ENCODE measurements around the gene RPTOR. TPM values are rescaled to one million over a fixed set of nuclear protein-coding genes. Genes with fewer than 3 reads are reported as not detected.

RPTOR gene
- total and polyA plus RNA-seq, 2 donors (not counting 3 experiments of a cell fraction or from before 2014, with no cell fraction given): 10.7 to 41.8 TPM

DNA sequence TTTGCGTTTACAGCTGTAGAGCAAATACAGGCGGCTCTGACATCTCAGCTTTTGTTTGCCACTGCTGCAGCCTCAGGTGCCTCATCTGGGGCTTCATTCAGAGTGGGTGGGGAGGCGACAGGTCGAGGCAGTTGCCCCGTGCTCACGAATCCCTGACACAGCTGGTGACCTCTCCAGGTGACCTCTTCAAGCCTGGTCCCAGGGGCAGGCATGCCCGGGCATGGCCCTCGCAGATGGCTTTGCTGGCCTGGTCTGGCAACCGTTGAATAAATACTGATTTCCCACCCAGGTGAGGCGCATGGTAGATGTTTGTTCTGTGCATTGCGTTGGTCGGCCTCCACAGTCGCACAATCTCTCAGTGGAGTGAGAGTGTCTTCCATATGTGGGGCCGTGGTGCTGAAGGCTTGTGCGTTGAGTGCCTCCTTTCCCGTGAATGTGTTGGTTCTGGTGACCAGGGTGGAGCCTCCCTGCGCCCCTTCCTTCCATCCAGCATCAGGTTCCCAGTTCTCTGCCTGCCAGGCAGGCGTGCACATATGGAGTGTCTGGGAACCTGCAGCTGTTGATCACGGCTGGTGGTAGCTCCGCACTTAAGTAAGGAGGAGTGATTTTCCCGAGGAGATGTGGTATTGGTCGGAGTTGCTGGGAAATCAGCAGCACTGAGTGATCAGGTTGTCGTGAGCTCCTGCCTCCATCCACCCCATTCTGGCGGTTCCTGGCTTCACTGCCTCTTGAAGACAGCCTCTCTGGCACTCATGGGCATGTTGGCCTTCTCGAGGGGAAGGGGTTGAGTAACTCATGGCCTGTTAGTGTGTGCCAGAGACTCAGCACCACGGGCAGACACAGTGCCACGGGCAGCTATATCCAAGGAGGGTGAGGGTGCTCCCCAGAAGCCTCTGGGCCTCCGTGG lies 149.7 kb downstream of the RPTOR start:
- Histone ChIP-seq H3K4me2 (ENCODE audit: insufficient read depth, low read length) (no peak overlapping the region), H2AFZ (ENCODE audit: low read depth, low read length) (no peak overlapping the region), H3K79me2 (ENCODE audit: control insufficient read depth, insufficient read depth, low read length) (peaks cover 33% of the 10 kb centered on the region), H3K9me1 (replicated peaks; ENCODE audit: control insufficient read depth, extremely low read depth, insufficient read depth, low read length) (no peaks in the 10 kb centered on the region), H3K4me3 (replicated peaks in 1 of 3; ENCODE audit: insufficient read depth in 1 of 3, low read depth in 1 of 3, low read length in 3 of 3) (no peak overlapping the region), H3K27ac (ENCODE audit: insufficient read depth, low read depth, low read length) (no peak overlapping the region), H3K9ac (replicated peaks; ENCODE audit: extremely low read depth, insufficient read depth, low read length) (no peak overlapping the region), H4K20me1 (replicated peaks; ENCODE audit: control insufficient read depth, extremely low read depth, insufficient read depth, low read length) (no peaks in the 10 kb centered on the region), H3K4me1 (ENCODE audit: control insufficient read depth, extremely low read depth, insufficient read depth, low read length) (peaks cover 11% of the 10 kb centered on the region), H3K27me3 (ENCODE audit: control insufficient read depth in 2 of 2, insufficient read depth in 2 of 2, low read length in 2 of 2) (no peaks in the 10 kb centered on the region), H3K36me3 (ENCODE audit: control insufficient read depth in 2 of 2, extremely low read depth in 1 of 2, insufficient read depth in 2 of 2, low read length in 2 of 2) (no peaks in the 10 kb centered on the region), H3K9me3 (replicated peaks; ENCODE audit: control insufficient read depth, insufficient read depth, low read length) (no peaks in the 10 kb centered on the region)
- POLR2A ChIA-PET: no interaction called here
- no peak for FAIRE-seq
- no TSS peak for BruUV-seq (replicated peaks)
- intact Hi-C loops (cut with micrococcal nuclease) (no loop called here), dilution Hi-C loops (cut with MboI; ENCODE audit: extremely low pct_ligation_motif_present, low sequenced_read_pairs) (no loop called here)
- CTCF ChIA-PET: interaction anchor here (1.6 kb wide), 1 partner anchor 17 kb away, joined by 4 read pairs; no protein-coding TSS in a partner anchor
- no peak for DNase-seq (ENCODE audit: low read depth, low spot score)
- TF ChIP-seq GATA2 (IDR thresholded peaks at IDR 0.05; ENCODE audit: insufficient read depth, insufficient read length, low read depth, low read length) (no peak), EZH2 (IDR thresholded peaks at IDR 0.05; ENCODE audit: borderline replicate concordance, low read depth, low read length, severe bottlenecking) (no peak), JUN (IDR thresholded peaks at IDR 0.05; ENCODE audit: borderline replicate concordance, insufficient read depth, insufficient read length, low read depth) (no peak), MYC (IDR thresholded peaks at IDR 0.05; ENCODE audit: low read depth, low read length) (no peak), POLR2A (IDR thresholded peaks at IDR 0.05; ENCODE audit: low read depth, low read length) (no peak), POLR2AphosphoS5 (IDR thresholded peaks at IDR 0.05; ENCODE audit: insufficient read depth, low read depth, low read length) (no peak), FOS (IDR thresholded peaks at IDR 0.05; ENCODE audit: borderline replicate concordance, insufficient read depth, low read length) (no peak)
- TF ChIP-seq, protein P1, sequence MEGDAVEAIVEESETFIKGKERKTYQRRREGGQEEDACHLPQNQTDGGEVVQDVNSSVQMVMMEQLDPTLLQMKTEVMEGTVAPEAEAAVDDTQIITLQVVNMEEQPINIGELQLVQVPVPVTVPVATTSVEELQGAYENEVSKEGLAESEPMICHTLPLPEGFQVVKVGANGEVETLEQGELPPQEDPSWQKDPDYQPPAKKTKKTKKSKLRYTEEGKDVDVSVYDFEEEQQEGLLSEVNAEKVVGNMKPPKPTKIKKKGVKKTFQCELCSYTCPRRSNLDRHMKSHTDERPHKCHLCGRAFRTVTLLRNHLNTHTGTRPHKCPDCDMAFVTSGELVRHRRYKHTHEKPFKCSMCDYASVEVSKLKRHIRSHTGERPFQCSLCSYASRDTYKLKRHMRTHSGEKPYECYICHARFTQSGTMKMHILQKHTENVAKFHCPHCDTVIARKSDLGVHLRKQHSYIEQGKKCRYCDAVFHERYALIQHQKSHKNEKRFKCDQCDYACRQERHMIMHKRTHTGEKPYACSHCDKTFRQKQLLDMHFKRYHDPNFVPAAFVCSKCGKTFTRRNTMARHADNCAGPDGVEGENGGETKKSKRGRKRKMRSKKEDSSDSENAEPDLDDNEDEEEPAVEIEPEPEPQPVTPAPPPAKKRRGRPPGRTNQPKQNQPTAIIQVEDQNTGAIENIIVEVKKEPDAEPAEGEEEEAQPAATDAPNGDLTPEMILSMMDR (IDR thresholded peaks at IDR 0.05; ENCODE audit: extremely low read depth in 1 of 2, insufficient read depth in 1 of 2, low read depth in 1 of 2, low read length in 2 of 2): no peak
- TF ChIP-seq, protein P2, sequence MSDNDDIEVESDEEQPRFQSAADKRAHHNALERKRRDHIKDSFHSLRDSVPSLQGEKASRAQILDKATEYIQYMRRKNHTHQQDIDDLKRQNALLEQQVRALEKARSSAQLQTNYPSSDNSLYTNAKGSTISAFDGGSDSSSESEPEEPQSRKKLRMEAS (IDR thresholded peaks at IDR 0.05; ENCODE audit: insufficient read depth, insufficient read length): no peak

All from endothelial cell of umbilical vein (primary cell).